Skeletal muscle cell (primary cell): ENCODE results near the gene KHNYN.
"Not testable (repeated sequence)": the region's sequence is repeated elsewhere in the genome, so short reads cannot be mapped to it uniquely, and the experiment has no call there.

Experiments used
- DNase-seq: peaks from one replicate; pipeline ENCODE4 v3.0.0-alpha.2; 2010; ENCODE audit warnings: low read depth
- H3K4me3 ChIP-seq: 2 replicates; pipeline ENCODE4 v1.5.1; 2011; ENCODE audit warnings: low read depth, mild to moderate bottlenecking, control low read depth, low read length, moderate library complexity

Gene KHNYN

DNA sequence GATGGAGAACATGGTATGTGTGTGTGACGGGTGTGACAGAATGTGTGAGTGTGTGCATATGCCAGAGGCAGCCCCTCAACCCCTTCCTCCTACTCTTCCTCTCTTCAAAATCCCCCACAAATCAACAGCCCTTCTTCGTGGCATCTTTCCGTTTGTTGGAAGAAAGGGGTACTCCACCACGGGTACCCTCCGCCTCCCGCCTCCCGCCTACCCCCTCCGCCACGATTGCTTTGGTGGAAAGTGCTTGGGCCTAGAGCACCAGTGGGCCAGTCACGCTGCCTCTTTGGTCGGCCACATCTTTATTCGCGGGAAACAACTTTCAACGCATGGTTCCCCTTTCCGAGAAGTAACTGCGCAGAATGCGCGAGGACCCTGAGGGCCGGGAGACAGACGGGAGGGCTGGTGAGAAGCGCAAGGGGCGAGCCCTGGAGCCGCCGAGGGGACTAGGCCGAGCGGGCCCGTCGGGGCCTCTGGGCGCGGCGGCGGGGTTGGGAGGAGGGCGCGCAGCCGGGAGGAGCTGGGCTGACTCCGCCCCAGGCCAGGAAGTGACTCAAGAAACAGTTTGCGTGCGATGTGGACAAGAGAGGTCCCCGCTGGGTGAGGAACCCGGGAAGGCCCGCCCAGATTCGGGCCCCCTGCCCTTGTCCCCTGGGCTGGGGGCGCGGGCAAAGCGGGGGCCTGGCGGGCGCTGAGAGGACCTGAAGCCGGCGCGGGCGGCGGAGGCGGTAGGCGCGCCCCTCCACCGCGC, at the start of gene KHNYN, which contains the start of gene CBLN3:
Gene KHNYN (plus strand): TSS at position 560 of the 748 bp plus-strand sequence. CDS start 777 bp downstream, outside the sequence.
Gene CBLN3 (minus strand): TSS at position 274 of the 748 bp plus-strand sequence. CDS start 614 bp downstream, outside the sequence.
- DNase-seq, result peak; percentile 81
- H3K4me3 ChIP-seq, result peak within 1 kb of the TSS; percentile 88

DNA sequence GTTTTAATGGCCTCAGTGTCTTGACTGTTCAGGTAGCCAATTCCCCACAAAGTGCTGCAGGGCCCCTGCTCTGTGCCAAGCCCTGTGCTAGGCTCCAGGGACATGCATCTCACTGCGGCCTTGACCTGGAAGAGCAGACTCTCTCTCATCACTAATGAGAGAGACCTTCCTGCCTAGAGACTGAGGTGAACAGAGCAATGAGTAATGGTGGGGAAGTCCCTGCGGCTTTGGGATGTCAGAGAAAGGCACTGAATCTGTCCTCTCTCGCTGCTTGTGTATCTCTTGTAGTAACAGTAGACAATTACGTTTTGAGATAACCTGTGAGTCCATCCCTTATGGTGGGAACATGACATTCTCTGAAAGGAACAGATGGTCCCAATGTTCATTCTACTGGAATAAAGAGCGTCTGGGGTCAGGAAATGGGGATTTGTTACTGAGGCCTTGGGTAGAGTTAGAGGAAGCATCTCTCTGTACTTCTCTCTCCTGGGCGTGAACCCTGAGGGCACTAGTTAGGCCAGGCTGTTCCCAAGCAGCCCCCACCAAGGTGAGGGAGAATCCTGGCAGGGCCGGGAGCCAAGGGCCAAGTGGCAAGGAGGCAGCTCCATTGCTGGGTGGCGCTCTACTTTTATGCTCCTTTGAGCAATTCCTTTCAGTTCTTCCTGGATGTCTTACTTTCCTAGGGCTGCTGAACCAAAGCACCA, 48.2 kb upstream of the KHNYN start:
- no peak for DNase-seq
- H3K4me3 ChIP-seq, result no peak overlapping the region

DNA sequence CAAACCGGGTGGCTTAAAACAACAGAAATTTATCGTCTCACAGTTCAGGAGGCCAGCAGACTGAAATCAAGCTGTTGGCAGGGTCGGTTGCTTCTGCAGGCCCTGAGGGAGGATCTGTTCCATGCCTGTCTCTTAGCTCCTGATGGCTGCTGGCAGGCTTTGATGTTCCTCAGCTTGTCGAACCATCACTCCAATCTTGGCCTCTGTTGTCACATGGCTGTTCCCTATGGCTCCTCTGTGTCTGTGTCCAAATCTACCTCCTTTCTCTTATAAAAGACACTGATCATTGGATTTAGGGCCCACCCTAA, 47.7 kb upstream of the KHNYN start:
- no peak for DNase-seq
- no peak overlapping the region for H3K4me3 ChIP-seq

DNA sequence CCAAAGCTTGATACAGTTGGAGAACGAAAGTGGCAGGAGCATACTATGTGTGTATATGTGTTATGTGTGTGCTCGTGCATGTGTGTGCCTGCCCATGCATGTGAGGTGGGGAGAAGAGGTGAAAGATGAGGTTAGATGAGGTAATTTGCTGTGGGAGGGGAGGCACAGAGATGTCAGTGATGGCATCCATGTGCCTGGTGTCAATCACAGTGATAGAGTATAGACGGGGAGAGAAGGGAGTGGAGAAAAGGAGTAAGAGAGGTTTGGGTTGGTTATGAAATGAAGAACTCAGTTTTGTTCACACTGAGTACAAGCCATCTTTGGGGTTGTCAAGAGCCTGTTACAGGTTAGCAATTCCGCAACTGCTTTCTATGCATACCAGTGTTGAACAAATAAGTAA, 45.6 kb upstream of the KHNYN start:
- H3K4me3 ChIP-seq, result no peak overlapping the region
- DNase-seq, result no peak

DNA sequence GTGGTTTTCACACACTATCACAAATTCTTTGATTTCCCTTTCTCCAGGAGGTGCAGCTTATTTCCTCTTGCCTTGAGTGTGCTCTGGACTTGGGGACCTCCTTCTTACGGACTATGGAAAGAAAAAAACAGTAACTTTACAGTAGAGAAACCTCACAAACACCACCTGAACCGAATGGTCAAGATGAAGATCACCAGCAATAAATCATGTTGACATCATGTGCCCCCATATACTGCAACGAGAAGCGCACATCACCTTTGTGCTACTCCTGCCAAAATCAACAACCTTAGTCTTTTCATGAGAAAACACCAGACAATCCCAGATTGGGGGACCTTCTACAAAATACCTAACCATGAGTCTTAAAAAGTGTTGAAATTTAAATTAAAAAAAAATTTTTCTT, 44.2 kb upstream of the KHNYN start:
- DNase-seq, result no peak

DNA sequence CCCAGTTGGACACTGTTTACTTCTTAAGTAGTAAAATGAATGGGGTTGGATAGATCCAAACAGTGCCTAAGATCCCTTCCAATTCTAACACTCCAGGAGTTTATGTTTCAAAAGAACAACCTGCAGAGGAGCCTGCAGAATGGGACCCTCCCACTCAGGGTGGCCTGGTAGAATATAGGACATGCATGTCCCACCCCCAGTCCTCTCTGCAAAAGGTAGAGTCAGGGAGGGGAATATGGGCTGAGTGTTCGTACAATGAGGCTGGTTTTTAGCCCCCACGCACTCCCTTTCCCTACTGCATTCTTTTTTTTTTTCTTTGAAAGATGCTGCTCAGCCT, 42.8 kb upstream of the KHNYN start:
- DNase-seq, result no peak
- H3K4me3 ChIP-seq, result no peak overlapping the region

More for the DNA sequence above, 44.2 kb upstream of the KHNYN start:
- H3K4me3 ChIP-seq, result no peak overlapping the region

DNA sequence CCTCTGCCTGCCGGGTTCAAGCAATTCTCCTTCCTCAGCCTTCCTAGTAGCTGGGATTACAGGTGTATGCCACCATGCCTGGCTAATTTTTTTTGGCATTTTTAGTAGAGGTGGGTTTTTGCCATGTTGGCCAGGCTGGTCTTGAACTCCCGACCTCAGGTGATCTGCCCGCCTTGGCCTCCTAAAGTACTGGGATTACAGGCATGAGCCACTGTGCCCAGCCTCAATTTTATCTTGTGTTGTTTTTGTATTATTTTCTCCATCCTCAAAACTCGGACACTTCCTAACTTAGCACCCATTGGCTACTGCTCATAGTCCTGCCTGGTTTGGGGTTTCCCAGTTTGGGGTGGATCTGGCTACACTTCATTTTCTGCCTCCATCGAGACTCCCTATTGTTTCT, 42.2 kb upstream of the KHNYN start:
- DNase-seq, H3K4me3 ChIP-seq: not testable (repeated sequence)

DNA sequence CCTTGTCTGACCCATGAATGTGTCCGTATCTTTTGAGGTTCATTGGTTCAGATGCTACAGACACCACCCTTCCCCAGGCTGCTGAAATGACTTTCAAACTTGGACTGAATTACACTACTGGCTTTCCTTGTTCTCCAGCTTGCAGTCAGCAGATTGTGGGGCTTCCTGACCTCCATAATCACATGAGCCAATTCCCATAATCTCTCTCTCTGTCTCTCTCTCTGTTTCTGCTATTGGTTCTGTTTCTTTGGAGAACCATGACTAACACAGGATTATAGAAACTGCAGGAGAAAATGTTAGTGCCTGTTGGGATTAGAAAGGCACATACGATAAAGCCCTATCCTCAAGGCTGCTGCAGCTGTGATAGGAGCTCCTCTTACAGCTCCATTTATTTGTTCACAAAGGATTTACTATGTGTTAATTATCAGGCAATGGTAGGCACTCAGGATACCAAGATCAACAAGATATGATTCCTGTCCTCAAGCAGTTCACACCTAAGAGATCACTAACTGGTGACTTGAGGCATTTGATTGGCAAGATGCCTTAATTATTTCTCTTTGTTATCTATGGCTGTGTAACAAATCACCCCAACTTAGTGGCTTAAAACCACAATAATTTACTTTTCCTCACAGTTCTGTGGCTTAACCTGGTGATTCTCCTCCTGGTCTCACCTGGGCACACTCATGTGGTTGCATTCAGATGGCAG, 41.1 kb upstream of the KHNYN start:
- DNase-seq, result no peak
- H3K4me3 ChIP-seq, result no peak overlapping the region

DNA sequence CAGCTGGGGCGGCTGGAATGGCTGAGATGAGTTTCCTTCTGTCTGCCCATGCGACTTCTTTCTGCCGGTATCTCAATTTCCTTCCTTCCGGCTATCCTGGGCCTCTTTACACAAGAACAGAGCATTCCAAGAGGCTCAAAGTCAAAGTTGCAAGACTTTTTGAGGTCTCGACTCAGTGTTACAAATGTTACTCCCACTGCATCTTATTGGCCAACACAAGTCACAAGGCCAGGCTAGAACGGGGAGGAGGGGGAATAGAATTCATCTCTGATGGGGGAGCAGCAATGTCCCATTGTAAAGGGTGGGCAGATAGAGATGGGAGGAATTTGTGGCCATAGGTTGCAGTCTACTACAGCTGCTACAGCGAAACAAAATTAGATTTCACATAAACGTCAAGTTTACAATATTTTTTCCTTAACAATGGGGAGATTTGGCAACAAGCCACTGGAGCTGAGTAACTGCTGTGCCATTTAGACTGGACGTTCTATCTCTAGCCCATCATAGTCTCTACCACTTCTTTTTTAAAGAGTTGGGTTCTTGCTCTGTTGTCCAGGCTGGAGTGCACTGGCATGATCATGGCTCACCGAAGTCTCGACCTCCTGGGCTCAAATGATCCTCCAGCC, 40.4 kb upstream of the KHNYN start:
- no peak for DNase-seq
- no peak overlapping the region for H3K4me3 ChIP-seq

DNA sequence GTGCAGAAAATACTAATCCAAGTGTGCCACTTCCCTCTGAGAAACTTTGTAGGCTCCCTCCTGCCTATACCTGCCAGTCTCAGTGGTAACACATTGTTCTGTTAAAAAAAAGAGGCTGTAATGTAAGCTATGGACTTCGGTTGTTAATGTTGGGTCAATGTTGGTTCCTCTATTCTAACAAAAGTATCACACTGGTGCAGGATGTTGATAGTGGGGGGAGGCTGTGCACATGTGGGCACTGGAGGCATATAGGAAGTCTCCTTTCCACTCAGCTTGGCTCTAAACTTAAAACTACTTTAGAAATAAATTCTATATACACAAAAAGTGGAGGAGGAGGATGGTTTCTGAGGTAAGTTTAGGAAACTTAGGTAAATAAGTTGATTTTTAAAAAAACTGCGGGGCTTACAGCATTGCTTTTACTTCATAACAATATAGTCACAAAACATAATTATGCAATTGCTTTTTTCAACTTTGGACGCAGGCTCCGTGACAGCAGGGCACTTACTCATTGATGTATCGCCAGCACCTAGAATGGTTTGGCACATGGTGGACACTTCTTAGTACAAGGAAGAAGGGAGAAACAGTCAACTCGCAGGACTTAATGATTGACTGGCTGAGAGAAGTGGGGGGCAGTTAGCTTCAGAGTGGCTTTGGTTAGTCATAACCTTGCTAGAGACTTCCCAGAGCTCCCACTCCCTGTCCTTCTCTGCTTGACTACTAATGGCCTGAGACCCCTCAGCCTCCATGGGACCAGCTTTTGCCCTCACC, 38.9 kb upstream of the KHNYN start:
- no peak overlapping the region for H3K4me3 ChIP-seq
- no peak for DNase-seq

DNA sequence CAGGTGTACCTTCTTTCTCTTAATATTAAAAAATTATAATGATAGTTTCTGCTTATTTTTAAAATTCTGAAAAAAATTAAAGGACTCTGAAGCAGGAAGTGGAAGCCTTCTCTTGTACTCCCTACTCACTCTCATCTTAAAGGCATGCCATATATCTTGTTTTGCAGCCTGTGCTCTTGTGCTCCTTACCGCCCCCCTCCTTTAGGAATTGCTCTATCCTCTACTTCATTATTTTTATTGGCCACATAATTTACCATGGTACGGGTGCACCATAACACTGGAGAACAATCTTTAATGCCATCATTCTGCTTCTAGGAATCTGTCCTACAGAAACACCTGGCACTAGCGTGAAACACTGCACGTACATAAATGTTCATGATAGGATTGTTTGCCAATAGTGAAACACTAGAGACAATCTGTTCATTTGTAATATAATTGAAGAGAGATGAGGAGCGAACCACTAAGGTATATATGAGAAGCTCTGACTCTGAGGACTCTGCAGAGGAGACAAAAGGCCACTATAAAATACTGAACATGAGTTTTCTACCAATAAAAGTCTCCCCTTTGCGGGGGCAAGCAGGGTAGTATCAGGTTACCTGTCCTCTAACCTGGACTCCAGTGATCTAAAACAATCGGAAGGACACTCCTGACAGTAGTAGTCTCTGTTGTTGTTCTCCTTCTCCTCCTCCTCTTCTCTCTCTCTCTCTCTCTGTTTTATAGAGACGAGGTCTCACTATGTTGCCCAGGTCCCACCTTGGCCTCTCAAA, 37.2 kb upstream of the KHNYN start:
- DNase-seq, result peak; percentile 30
- no peak overlapping the region for H3K4me3 ChIP-seq

DNA sequence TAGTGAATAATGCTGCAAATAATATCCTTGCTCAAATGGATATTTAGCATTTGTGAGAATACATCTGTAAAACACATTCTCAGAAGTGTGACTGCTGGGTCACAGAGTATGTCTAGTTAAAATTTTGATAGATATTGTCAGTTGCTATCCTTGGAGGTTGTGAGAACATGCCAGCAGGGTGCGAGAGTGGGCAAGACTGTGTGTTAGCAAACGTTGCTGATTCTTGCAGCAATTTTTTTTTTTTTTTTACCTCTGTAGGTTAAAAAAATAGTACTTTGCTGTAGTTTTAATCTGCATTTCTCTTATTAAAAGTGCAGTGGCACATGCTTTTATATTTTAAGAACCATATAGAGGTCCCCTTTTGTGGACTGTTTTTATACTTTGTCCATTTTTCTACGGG, 35.5 kb upstream of the KHNYN start:
- DNase-seq, result no peak

DNA sequence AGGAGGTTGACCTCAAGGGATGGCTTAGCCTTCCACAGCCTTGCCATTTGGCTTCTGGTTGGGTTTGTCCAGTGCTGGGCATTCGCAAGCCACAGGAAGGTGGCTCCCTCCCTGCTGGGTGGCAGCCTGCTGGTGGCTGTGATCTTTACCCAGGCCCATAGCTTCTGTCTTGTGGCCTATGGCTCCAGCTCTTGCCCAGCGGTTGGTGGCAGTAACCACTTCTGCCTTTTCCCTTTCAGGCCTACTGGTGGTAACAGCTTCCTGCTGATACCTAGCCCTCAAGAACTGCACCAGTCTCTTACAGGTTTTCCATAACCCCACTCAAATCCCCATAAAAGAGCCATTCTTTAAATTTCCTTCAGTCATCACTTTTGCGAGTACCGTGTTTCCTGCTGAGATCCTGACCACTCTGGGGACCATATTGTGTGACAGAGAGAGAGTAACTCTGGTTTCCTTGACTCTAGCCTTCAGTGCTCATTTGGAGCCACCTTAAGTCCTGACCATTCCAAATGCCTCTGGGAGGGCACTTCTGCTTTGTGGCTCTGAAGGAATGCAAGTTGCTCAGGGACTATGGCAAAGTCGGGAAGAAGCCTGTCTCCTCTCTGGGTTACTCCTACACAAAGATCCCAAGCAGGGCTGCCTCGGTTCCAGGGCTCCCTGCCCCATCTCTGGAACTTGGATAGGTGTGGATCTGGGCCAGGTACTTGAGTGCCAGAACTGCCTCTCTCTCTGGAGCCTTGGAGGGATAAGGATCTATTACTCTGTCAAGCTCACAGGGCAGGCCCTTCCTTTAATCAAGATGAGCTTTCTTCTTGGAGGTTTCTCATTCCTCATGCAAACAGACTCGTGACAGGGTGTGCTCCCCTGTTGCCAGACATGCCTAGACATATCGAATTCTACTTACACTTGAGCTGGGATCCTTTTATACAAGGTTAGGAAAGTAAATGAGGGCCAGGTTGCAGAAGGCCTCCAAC, 33.9 kb upstream of the KHNYN start:
- no peak for DNase-seq
- H3K4me3 ChIP-seq, result no peak overlapping the region

More for the DNA sequence above, 35.5 kb upstream of the KHNYN start:
- no peak overlapping the region for H3K4me3 ChIP-seq

DNA sequence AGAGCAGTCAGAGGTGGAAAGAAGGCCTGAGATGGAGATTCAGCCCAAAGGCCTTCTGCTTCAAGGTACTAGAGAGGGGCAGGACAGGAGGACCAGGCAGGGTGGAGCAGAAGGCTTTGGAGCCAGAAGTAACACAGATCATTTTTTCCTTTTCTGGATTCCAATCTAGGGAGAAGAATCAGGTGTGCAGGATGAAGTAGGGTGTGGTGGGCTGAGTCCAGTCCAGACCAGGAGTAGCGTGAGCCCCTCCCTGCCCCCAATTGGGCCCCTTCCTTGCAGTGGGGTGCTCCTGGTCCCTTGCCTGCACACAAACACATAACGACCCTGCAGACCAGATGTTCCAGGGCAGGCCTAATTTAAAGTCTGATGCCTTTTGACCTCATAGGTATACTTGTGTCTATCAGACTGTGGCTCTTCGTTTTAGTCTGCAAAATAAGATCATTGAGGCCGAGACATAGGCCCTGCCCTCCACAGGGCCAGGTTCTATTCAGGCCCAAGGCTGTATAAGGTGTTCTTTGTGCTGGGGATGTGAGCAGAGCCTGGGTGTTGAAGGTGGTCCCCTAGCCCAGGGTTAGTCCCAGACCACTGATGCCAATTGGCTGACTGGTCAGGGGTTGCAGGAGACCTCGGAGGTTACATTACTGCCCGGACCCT, 32.0 kb upstream of the KHNYN start:
- no peak for DNase-seq
- H3K4me3 ChIP-seq, result no peak overlapping the region

DNA sequence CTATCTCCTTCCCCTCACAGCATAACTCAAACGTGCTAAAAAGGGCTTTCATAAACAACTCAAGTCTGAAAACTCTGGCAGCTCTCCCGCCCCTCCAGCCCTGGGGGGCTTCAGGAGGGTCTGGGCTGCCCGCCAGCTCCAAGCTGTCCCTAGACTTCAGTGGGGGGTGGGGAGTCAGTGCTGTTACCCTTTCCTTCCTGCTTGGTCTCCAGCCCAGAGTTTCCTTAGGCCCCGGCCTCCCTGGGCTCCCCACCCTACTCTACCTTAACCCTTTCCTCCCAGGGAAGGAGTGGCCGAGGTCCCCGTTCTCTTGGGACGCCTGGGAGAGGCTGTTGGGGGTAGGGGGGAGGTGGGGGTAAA, 31.5 kb upstream of the KHNYN start:
- DNase-seq, result no peak
- H3K4me3 ChIP-seq, result peak overlapping the region; percentile 61

DNA sequence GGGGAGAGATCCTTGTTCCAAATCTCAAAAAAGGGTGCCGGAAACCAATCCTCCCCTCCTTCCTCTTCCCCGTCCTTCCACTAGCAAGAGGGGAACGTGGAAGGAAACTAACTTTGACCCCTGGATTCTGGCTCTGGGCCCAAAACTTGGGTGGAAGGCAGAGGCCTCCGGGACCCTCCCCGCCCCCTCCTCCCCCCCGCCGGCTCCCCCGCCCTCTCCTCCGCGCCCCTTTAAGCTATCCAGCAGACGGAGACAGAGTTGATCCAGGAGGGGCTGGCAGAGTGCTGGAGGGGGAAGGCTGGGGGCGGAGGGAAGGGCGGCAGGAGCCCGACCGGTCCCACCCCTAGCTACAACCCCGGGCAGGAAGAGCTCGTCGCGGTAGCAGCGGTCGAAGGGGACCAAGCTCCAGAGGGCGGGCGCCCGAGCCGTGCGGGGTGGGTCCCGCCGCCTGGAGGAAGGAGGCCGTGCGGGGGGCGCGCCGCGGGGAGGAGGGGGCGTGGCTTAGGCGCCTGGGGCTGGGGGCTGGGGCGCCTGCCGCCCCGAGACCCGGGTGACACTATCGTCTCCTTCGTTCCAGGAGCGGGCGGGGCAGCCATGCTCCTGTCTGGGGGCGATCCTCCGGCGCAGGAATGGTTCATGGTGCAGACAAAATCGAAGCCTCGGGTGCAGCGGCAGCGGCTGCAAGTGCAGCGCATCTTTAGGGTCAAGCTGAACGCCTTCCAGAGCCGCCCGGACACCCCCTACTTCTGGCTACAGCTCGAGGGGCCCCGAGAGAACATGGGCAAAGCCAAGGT, 30.9 kb upstream of the KHNYN start, which contains the start of gene NYNRIN:
Gene NYNRIN (plus strand): TSS at position 351 of the 794 bp plus-strand sequence. CDS start 244 bp downstream, at position 595.
- peak within 1 kb of the TSS; percentile 61 for H3K4me3 ChIP-seq
- DNase-seq, result no peak
